HEK293 (cell line): ENCODE measurements around the gene TMEM121.

ENCODE experiments used
- CTCF ChIP-seq: fragments of 450-650 bp; formaldehyde crosslinking; IDR thresholded peaks from 2 replicates; pipeline ENCODE4 v1.5.1; 2016; ENCODE audit warnings: missing biosample characterization, missing genetic modification characterization
- HOXD13 ChIP-seq: sonication (generic); formaldehyde crosslinking; IDR thresholded peaks from 2 replicates; pipeline ENCODE4 v1.8.0; 2022; ENCODE audit warnings: missing genetic modification reagents, borderline replicate concordance
- PRDM1 ChIP-seq: fragments of 450-650 bp; formaldehyde crosslinking; IDR thresholded peaks from 2 replicates; pipeline ENCODE4; 2016; ENCODE audit warnings: missing biosample characterization, missing genetic modification characterization
- PRDM10 ChIP-seq: fragments of 450-650 bp; formaldehyde crosslinking; IDR thresholded peaks from 2 replicates; pipeline ENCODE4 v1.5.1; 2016; ENCODE audit warnings: missing biosample characterization, missing genetic modification characterization
- REST ChIP-seq: fragments of 450-650 bp; formaldehyde crosslinking; IDR thresholded peaks from 2 replicates; pipeline ENCODE4 v1.5.1; 2016; ENCODE audit warnings: missing biosample characterization, missing genetic modification characterization
- SP2 ChIP-seq: fragments of 450-650 bp; formaldehyde crosslinking; IDR thresholded peaks from 2 replicates; pipeline ENCODE4 v1.5.1; 2016; ENCODE audit warnings: missing biosample characterization, missing genetic modification characterization
- ZNF2 ChIP-seq: fragments of 450-650 bp; formaldehyde crosslinking; IDR thresholded peaks from 2 replicates; pipeline ENCODE4 v1.5.1; 2016; ENCODE audit warnings: missing biosample characterization, missing genetic modification characterization
- ZNF580 ChIP-seq: fragments of 450-650 bp; formaldehyde crosslinking; IDR thresholded peaks from 2 replicates; pipeline ENCODE4 v1.5.1; 2016; ENCODE audit warnings: missing biosample characterization, missing genetic modification characterization

- no peak for TF ChIP-seq CTCF (tag by site-specific recombination)
- no peak for TF ChIP-seq HOXD13 (CRISPR knock-in tag)
- no peak for TF ChIP-seq ZNF2 (tag by site-specific recombination)
- no peak for TF ChIP-seq SP2
- no peak for TF ChIP-seq PRDM10 (tag by site-specific recombination)
- no peak for TF ChIP-seq ZNF580
- TF ChIP-seq PRDM1 = no peak
- no peak for TF ChIP-seq REST (tag by site-specific recombination)
These were observed 10.6 kb downstream of the TMEM121 start for GRCh38 chr14:105536691-105537579.
